Fibroblast of peridontal ligament (primary cell): Measurements from ENCODE around the gene KDM2A.

Experiments used
- DNase-seq: peaks from one replicate; pipeline ENCODE4 v3.0.0-alpha.2; 2010; ENCODE audit errors: extremely low read depth

The KDM2A gene

GRCh38 chr11:67260885-67261639 lies 142.0 kb downstream of the KDM2A start:
- DNase-seq, result peak; percentile 46

- no peak for DNase-seq
These were observed 142.5 kb downstream of the KDM2A start for GRCh38 chr11:67261640-67261945.

- DNase-seq, result no peak
These were observed 143.1 kb downstream of the KDM2A start for GRCh38 chr11:67261946-67262681.

GRCh38 chr11:67262731-67263675 lies 143.9 kb downstream of the KDM2A start:
- peak; percentile 85 for DNase-seq

- no peak for DNase-seq
These were observed 145.2 kb downstream of the KDM2A start for GRCh38 chr11:67264260-67264659.

DNA sequence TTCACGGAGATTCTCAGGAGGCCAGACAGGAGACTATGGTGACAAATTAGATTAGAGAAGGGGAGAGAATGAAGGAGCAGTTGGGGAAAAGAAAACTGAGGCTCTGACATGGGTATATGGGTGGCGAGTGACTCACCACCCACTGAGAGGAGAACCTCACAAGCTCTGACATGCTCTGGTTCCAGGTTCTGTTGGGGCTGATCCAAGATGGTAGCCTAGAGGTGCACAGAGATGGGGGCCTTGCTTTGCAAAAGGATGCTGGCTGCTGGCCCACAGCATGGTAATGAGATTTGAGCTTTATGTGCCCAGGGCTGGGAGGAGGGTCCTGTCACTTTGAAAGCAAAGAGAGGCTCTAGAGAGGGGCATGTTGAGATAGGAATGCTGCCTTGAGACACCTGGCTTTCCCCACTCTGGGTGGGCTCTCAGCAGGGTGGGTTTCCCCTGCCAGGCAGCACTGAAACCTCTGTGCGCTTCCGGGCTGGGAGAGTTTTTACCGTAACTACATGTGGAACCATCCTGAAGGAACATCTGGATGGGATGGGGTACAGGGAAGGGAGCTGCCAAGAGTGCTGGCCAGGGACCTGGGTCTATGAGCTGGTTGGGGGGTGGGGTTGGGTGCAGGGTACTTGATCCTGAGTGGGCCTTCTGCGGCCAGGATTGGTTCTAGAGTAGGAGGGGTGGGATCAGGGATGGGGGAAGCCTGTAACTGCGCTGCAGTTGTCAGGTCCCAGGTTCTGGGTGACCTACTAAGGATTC lies 146.0 kb downstream of the KDM2A start:
- no peak for DNase-seq

DNA sequence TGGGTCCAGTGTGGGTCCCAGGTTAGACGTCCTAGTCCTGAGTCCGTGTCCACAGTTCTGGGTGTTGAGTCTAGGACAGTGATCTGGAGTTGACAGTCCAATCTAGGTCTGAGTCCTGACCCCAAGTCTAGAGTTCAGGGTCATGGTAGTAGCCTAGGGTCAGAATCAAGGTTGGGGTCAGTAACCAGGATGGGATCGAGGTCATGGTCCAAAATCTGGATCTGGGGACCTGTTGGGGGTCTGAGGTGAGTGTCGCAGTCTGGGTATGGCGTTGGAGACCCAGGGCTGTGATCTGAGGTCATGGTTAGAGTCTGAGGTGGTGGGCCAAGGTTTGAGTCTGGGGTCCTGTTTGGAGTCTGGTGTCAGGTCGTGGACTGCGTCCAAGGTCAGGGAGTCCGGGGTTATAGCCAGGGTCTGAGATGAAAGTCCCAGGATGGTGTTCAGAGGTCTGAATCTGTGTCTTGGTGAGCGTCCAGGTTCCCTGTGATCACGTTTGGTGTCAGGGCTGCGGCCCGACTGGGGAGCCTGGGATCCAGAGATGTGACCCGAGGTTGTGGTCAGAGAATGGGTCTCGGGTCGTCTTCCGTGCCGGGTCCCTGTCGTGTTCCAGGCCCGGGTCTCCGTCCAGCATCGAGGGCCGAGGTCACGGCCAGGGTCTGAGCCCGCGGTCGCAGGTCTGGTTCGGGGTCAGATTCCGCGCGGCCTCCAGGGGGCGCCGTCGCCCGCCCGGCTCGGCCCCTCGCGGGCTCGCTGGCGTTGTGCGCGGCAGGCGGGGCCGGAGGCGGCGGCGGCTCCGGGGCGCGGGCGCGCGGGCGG lies 146.8 kb downstream of the KDM2A start:
- DNase-seq, result peak; percentile 41

- no peak for DNase-seq
These were observed 147.6 kb downstream of the KDM2A start, which contains the start of gene GRK2 for GRCh38 chr11:67266449-67267187. Gene GRK2 (plus strand): TSS chr11:67266473. CDS start chr11:67266700, 227 bp downstream.

- no peak for DNase-seq
These were observed 148.4 kb downstream of the KDM2A start for GRCh38 chr11:67267188-67268080.

DNA sequence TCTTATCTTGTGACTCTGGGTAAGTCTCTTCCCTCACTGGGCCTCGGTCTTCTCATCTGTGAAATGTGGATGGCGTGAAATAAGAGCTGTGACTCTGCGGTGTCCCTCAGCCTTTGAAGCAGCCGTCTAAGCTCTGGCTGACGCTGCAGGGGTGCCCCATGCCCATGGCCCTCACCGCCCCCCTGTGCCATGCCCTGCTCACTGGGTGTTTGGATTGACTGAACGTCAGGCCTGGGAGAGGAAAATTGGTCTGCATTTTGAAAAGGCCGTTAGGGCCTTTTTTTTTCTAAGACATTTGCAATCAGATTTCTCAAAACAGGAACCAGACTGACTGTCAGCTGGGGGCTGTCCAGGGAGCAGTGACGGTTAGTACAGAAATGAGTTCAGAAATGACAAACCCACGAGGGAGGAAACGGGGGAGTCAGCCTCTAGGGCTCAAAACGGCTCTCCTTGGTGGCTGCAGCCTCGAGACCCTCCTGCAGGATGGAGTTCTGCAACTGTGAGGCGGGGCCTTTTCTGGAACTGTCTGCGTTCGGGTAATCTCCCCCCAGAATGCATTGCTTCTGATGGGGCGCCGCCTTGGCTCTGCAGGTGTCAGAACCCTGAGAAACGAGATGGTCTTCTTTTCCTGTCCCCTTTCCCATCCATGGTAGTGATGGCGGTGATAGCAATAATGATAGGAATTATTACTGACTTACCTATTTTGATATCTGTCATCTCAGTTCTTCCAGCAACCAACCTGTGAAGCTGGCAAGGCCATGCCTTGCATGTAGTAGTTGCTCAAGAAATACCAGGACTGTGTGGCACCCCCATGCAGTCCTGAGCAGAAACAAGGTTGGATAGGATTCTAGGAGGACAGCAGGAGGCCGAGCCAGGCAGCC lies 149.3 kb downstream of the KDM2A start:
- no peak for DNase-seq

DNA sequence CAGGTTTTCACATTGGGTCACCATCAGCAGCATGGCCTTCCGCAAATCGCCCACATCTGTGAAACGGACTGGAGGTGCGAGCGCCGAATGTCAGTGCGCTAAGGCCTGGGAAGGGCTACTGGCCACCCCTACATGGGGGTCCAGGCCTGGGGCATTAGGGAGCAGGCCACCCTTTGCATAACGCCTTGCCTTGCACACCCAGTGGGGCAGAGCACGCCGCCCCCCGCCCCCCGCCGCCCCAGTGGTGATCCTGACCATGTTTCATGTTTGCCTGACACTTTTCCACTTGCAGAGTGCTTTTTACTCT lies 149.9 kb downstream of the KDM2A start:
- DNase-seq, result no peak

- DNase-seq, result no peak
These were observed 150.6 kb downstream of the KDM2A start for GRCh38 chr11:67269401-67270255.

DNA sequence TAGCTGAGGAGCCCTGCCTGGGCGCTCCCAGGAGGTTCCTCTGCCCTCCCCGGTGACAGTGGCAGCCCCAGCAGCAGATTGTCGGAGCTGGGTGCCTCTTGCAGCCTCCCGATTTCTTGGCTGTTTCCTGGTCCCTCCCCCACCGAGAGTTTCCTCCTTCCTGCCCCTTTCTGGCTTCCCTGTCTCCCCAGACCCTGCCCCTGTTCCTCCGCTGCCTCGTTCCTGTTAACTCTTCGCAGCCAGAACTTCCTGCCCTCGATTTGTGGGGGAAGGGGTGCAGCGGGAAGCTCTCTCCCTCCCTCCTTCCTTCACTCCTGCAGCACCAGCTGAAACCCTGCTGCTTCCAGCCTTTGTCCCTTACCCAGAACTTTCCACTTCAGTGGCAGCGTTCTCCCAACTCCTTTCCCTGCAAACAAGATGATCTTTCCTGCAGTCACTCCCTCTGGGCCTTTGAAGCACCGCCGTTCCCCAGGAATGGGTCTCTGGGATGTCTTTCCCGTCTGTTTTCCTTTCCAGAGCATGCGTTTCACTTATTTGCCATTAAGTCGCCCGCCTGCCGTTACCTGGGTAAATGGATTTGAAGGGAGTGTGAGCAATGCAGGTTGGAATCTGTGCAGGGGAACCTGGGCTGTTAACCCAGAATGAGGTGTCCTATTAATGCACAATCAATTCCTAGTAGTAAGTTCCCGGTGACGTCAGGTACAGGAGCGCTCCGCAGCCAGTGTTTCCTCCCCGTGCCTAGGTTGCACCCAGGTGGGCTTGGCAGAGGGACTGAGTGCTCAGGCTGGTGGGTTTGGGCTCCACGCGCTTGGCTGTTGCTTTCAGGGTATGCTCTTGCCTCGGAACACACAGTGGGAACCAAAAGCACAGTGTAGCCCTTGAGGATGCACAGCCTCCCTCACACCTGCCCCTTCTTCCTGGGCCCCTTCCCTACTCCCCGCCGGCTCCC lies 151.5 kb downstream of the KDM2A start:
- DNase-seq, result no peak

DNA sequence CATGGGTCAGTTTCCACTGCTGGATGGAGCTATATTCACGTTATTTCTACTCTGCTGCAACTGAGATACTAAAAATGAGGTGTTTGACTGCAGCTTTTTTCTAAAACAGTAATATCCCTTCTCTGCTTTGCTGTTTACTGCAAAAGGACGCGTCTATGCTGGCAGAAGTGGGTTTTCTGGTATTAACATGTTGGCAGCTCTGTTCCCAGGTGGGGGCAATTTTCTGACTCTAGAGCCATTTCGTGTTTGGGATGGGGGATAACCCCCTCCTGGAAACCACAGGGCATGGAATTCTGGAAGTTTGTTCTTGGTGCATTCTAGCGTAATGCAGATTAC lies 152.1 kb downstream of the KDM2A start:
- DNase-seq, result no peak

- no peak for DNase-seq
These were observed 152.7 kb downstream of the KDM2A start for GRCh38 chr11:67271541-67272284.
